Heart left ventricle (tissue), 16 donors: ENCODE data around the gene DGKG. TPM values are rescaled to one million over a fixed set of nuclear protein-coding genes. Genes with fewer than 3 reads are reported as not detected.

Source experiments
- ATAC-seq, 4 donors: fragments of 200-7000 bp; cut with Tn5 transposase; one replicate each; pipeline ENCODE4 v1.9.1; 2020 to 2022; ENCODE audit warnings: moderate library complexity in 4 of 4, mild to moderate bottlenecking in 3 of 4, moderate number of reproducible peaks in 1 of 4
- DNase-seq, 5 donors: peaks; one replicate each; pipeline ENCODE4 v3.0.0-alpha.2; 2020
- H3K27ac ChIP-seq, 12 donors: fragments of 200-600 bp; sonication (generic) in 4 of 12; one replicate each; pipeline versions ENCODE4 v1.5.0 to v1.8.0; 2016 to 2022; ENCODE audit warnings: mild to moderate bottlenecking in 2 of 12
- H3K27me3 ChIP-seq, 9 donors: fragments of 200-600 bp; sonication (generic) in 2 of 9; one replicate each; pipeline versions ENCODE4 v1.5.1 to v1.8.0; 2016 to 2022; ENCODE audit warnings: mild to moderate bottlenecking in 3 of 9
- H3K36me3 ChIP-seq, 9 donors: fragments of 200-600 bp; sonication (generic) in 2 of 9; one replicate each; pipeline versions ENCODE4 v1.5.0 to v1.8.0; 2018 to 2022; ENCODE audit warnings: mild to moderate bottlenecking in 2 of 9
- H3K4me1 ChIP-seq, 12 donors: fragments of 200-600 bp; sonication (generic) in 4 of 12; one replicate each; pipeline versions ENCODE4 v1.5.0 to v1.8.0; 2016 to 2022; ENCODE audit warnings: mild to moderate bottlenecking in 3 of 12
- H3K4me3 ChIP-seq, 12 donors: fragments of 200-600 bp; sonication (generic) in 4 of 12; one replicate each; pipeline versions ENCODE4 v1.5.0 to v1.8.0; 2017 to 2022; ENCODE audit warnings: mild to moderate bottlenecking in 9 of 12, moderate library complexity in 4 of 12
- H3K9me3 ChIP-seq, 12 donors: fragments of 200-600 bp; sonication (generic) in 4 of 12; one replicate each; pipeline versions ENCODE4 v1.5.0 to v1.8.0; 2016 to 2022; ENCODE audit warnings: mild to moderate bottlenecking in 1 of 12
- CTCF ChIP-seq, 12 donors: fragments of 200-600 bp; sonication (generic) in 4 of 12; IDR thresholded peaks; one replicate each; pipeline versions ENCODE4 v1.5.0 to v1.8.0; 2018 to 2022; ENCODE audit warnings: antibody characterized with exemption in 12 of 12, mild to moderate bottlenecking in 5 of 12
- POLR2A ChIP-seq, 2 donors: fragments of 450-650 bp; IDR thresholded peaks; one replicate each; pipeline ENCODE4 v1.6.1; 2017; ENCODE audit warnings: antibody characterized with exemption in 2 of 2, mild to moderate bottlenecking in 2 of 2, moderate library complexity in 2 of 2
- WGBS, 4 donors: extraction: QIAGEN DNeasy Blood & Tissue Kit in 2 of 4; methylation state at CpG; one replicate each; pipeline versions ENCODE4 v1.1.5 to v1.1.7; 2013 to 2018; 5-methylcytosine and 5-hydroxymethylcytosine counted together
- intact Hi-C, 10 donors: fragments of 100-400 bp; cut with DNase I; formaldehyde crosslinking; loops; one replicate each; pipeline versions ENCODE4 v1.11.1 to v1.14.2; 2022
- polyA plus RNA-seq, 2 donors: library from polyadenylated mRNA; stranded (reverse); fragments of 200-250 nt; gene quantifications; one replicate each; pipeline ENCODE4 v1.2.3, GENCODE V29; 2013
- total RNA-seq, 9 donors: library from RNA; depleted of rRNA in 2 of 9; stranded (reverse); fragments of >200 nt in 2 of 9; fragmentation: NEBNext Ultra II Directional in 3 of 9; extraction: Animal tissue kit (Norgen Biotek cat#: 25700) in 3 of 9; gene quantifications; one replicate each; pipeline versions ENCODE4 v1.1.0 to v1.2.4, GENCODE V29; 2016 to 2023
- donor health status: ischemic (EF 13 %, LVEDD 7.1; RV severe dilation, severe dysfunction).
- donor health status: healthy with polysubstance abuse.
- donor health status: DM: no; HTN: yes; CAD: no.
- donor health status: DM: no; HTN: no; CAD: no.
- donor health status: ischemic (EF 25% LVEDD 6.9; RV normal size, moderate dysfunction).
- donor health status: ischemic (EF 25% LVEDD 5.7; RV mildly dilated, moderate dysfunction).
- donor health status: healthy.
- donor health status: DM: yes; HTN: yes; CAD: no.
- donor health status: ischemic (EF 35%, LVEDD 5.7; RV mildly dilated, moderate dysfunction).
- donor health status: nonischemic (EF 11% LVEDD 7.7; RV severe dilation, severe dysfunction).
- donor health status: DM: yes; HTN: yes; CAD: no.
- donor health status: PGD.
- donor health status: ischemic (EF 29% LVEDD 5.4; RV normal size, mild dysfunction).
- donor health status: nonischemic (EF 23%, LVEDD 6.1; RV moderate dilation, normal function).

Gene DGKG
- total and polyA plus RNA-seq, 11 donors: 9.0 to 59.3 (median 32.0) TPM

- H3K36me3 ChIP-seq: peaks cover 0 to 8% (median 0%) of the 10 kb centered on the region in 9 donors
Measured at GRCh38 chr3:186226482-186226881, 135.6 kb downstream of the DGKG start.

GRCh38 chr3:186225603-186226002 lies 136.4 kb downstream of the DGKG start:
- Histone ChIP-seq H3K9me3 (no peaks in the 10 kb centered on the region), H3K27me3 (no peaks in the 10 kb centered on the region), H3K4me1 (peaks cover 0 to 17% (median 3%) of the 10 kb centered on the region in 12 donors), H3K36me3 (peaks cover 0 to 8% (median 0%) of the 10 kb centered on the region in 9 donors), H3K4me3 (no peak overlapping the region), H3K27ac (no peak overlapping the region)
- WGBS, 4 donors: 58 to 70% (median 65%) methylated on average over 6 of the region's 6 CpGs
- intact Hi-C loops: no loop called here
- no peak for ATAC-seq
- TF ChIP-seq POLR2A (IDR thresholded peaks at IDR 0.05) (no peak), CTCF (IDR thresholded peaks at IDR 0.05) (no peak)
- no peak for DNase-seq

More at GRCh38 chr3:186226482-186226881, 135.6 kb downstream of the DGKG start:
- Histone ChIP-seq H3K4me1 (peaks cover 0 to 8% (median 3%) of the 10 kb centered on the region in 12 donors), H3K27me3 (no peaks in the 10 kb centered on the region), H3K4me3 (no peak overlapping the region), H3K9me3 (no peaks in the 10 kb centered on the region), H3K27ac (no peak overlapping the region)
- no peak for ATAC-seq
- no peak for TF ChIP-seq POLR2A (IDR thresholded peaks at IDR 0.05)
- no peak for TF ChIP-seq CTCF (IDR thresholded peaks at IDR 0.05)
- 90 to 97% (median 94%) methylated on average over 2 of the region's 2 CpGs for WGBS, 4 donors
- no peak for DNase-seq
- intact Hi-C loops: no loop called here

- DNase-seq (no peak), ATAC-seq (no peak)
- H3K36me3 ChIP-seq: peaks cover 0 to 5% (median 0%) of the 10 kb centered on the region in 9 donors
- no peak overlapping the region for H3K4me3 ChIP-seq
- H3K9me3 ChIP-seq: no peaks in the 10 kb centered on the region
- no peak for TF ChIP-seq POLR2A (IDR thresholded peaks at IDR 0.05)
- TF ChIP-seq CTCF (IDR thresholded peaks at IDR 0.05): no peak
- H3K27ac ChIP-seq: no peak overlapping the region
- H3K27me3 ChIP-seq: no peaks in the 10 kb centered on the region
- intact Hi-C loops: no loop called here
- H3K4me1 ChIP-seq: peaks cover 0 to 28% (median 7%) of the 10 kb centered on the region in 12 donors
- WGBS, 4 donors: 79 to 90% (median 85%) methylated on average over 7 of the region's 7 CpGs
Measured at GRCh38 chr3:186224041-186224610, 137.9 kb downstream of the DGKG start.

- no peak overlapping the region for H3K27ac ChIP-seq
- H3K9me3 ChIP-seq: no peaks in the 10 kb centered on the region
- peaks cover 0 to under 1% (median 0%) of the 10 kb centered on the region in 9 donors for H3K36me3 ChIP-seq
- WGBS, 4 donors: 83 to 89% (median 85%) methylated on average over 5 of the region's 5 CpGs
- no peaks in the 10 kb centered on the region for H3K27me3 ChIP-seq
- peaks cover 0 to 35% (median 12%) of the 10 kb centered on the region in 12 donors for H3K4me1 ChIP-seq
- no peak overlapping the region for H3K4me3 ChIP-seq
- ATAC-seq (no peak), DNase-seq (no peak)
- TF ChIP-seq POLR2A (IDR thresholded peaks at IDR 0.05) (no peak), CTCF (IDR thresholded peaks at IDR 0.05) (no peak)
- intact Hi-C loops: no loop called here
Measured at GRCh38 chr3:186223476-186223875, 138.6 kb downstream of the DGKG start.
